ENCODE results near the gene TAS1R3.

DNA sequence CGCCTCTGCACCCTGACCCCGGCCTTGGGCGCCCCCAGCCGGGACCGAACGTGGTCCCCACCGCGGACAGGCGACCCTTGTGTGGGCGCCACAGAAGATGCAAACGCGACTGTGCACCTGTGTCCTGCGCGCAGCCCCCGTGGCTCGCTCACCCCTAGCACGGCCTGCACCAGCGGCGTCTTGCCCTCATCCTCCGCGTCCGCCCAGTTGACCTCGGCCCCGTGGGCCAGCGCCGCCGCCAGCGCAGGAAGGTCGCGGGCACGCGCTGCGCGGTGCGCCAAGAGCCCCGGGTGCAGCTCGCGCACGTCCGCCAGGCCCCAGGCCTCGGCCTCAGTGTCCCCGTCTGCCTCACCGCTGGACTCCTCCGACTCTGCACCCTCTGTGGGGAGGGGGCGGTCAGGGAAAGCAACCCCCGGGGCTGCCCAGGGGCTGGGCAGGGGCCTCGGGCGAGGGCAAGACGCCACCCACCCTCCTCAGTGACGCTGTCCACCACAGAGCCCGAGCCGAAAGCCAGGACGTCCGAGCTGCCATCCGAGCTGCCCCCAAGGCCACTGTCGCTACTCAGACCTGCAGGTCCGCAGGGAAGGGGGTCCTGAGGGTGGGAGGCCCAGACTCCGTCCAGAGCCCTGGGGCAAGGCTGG, 36.7 kb upstream of the TAS1R3 start:
- TF ChIP-seq, protein P1, sequence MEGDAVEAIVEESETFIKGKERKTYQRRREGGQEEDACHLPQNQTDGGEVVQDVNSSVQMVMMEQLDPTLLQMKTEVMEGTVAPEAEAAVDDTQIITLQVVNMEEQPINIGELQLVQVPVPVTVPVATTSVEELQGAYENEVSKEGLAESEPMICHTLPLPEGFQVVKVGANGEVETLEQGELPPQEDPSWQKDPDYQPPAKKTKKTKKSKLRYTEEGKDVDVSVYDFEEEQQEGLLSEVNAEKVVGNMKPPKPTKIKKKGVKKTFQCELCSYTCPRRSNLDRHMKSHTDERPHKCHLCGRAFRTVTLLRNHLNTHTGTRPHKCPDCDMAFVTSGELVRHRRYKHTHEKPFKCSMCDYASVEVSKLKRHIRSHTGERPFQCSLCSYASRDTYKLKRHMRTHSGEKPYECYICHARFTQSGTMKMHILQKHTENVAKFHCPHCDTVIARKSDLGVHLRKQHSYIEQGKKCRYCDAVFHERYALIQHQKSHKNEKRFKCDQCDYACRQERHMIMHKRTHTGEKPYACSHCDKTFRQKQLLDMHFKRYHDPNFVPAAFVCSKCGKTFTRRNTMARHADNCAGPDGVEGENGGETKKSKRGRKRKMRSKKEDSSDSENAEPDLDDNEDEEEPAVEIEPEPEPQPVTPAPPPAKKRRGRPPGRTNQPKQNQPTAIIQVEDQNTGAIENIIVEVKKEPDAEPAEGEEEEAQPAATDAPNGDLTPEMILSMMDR (conservative IDR thresholded peaks at IDR 0.05; ENCODE audit: low read depth, low read length), result no peak
- TF ChIP-seq POLR2A (IDR thresholded peaks at IDR 0.05; ENCODE audit: low read depth, low read length), result no peak
- no peak for TF ChIP-seq NFE2L2 (IDR thresholded peaks at IDR 0.05; ENCODE audit: low read depth, low read length)
- TF ChIP-seq SMC3 (IDR thresholded peaks at IDR 0.05; ENCODE audit: low read depth, low read length), result no peak
- TF ChIP-seq RFX5 (IDR thresholded peaks at IDR 0.05; ENCODE audit: low read depth, low read length), result no peak
- TF ChIP-seq RAD21 (IDR thresholded peaks at IDR 0.05; ENCODE audit: low read length), result no peak
- no peak for TF ChIP-seq BHLHE40 (IDR thresholded peaks at IDR 0.05; ENCODE audit: low read depth, low read length)
- TF ChIP-seq, protein P2, sequence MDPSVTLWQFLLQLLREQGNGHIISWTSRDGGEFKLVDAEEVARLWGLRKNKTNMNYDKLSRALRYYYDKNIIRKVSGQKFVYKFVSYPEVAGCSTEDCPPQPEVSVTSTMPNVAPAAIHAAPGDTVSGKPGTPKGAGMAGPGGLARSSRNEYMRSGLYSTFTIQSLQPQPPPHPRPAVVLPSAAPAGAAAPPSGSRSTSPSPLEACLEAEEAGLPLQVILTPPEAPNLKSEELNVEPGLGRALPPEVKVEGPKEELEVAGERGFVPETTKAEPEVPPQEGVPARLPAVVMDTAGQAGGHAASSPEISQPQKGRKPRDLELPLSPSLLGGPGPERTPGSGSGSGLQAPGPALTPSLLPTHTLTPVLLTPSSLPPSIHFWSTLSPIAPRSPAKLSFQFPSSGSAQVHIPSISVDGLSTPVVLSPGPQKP (IDR thresholded peaks at IDR 0.05; ENCODE audit: borderline replicate concordance, low read depth, low read length), result no peak
- TF ChIP-seq MXI1 (IDR thresholded peaks at IDR 0.05; ENCODE audit: borderline replicate concordance, low read depth, low read length), result no peak
- TF ChIP-seq CEBPB (IDR thresholded peaks at IDR 0.05; ENCODE audit: low read depth, low read length), result no peak
- TF ChIP-seq, protein P3, sequence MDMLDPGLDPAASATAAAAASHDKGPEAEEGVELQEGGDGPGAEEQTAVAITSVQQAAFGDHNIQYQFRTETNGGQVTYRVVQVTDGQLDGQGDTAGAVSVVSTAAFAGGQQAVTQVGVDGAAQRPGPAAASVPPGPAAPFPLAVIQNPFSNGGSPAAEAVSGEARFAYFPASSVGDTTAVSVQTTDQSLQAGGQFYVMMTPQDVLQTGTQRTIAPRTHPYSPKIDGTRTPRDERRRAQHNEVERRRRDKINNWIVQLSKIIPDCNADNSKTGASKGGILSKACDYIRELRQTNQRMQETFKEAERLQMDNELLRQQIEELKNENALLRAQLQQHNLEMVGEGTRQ (IDR thresholded peaks at IDR 0.05; ENCODE audit: low read depth, low read length), result no peak
- no peak for TF ChIP-seq RCOR1 (IDR thresholded peaks at IDR 0.05; ENCODE audit: insufficient replicate concordance, low read length)
